ENCODE measurements around the gene UBE4B.
"Not testable (repeated sequence)": the region's sequence is repeated elsewhere in the genome, so short reads cannot be mapped to it uniquely, and the experiment has no call there.

Gene UBE4B

GRCh38 chr1:10179406-10180091 lies 146.8 kb downstream of the UBE4B start:
- DNase-seq: no peak

GRCh38 chr1:10181154-10181553 lies 148.4 kb downstream of the UBE4B start:
- no peak for DNase-seq

GRCh38 chr1:10185759-10186158 lies 153.0 kb downstream of the UBE4B start:
- no peak for DNase-seq

GRCh38 chr1:10186331-10187025 lies 153.7 kb downstream of the UBE4B start:
- DNase-seq: no peak

GRCh38 chr1:10187026-10187334 lies 154.2 kb downstream of the UBE4B start:
- DNase-seq: no peak

GRCh38 chr1:10188133-10188650 lies 155.4 kb downstream of the UBE4B start:
- DNase-seq: no peak

- DNase-seq: no peak
Measured at GRCh38 chr1:10189659-10190058, 156.9 kb downstream of the UBE4B start.

- no peak for DNase-seq
Measured at GRCh38 chr1:10192263-10192662, 159.5 kb downstream of the UBE4B start.

- no peak for DNase-seq
Measured at GRCh38 chr1:10193288-10193687, 160.5 kb downstream of the UBE4B start.

- DNase-seq: no peak
Measured at GRCh38 chr1:10195570-10195969, 162.8 kb downstream of the UBE4B start.

GRCh38 chr1:10196976-10197375 lies 164.2 kb downstream of the UBE4B start:
- DNase-seq: no peak

GRCh38 chr1:10200620-10201019 lies 167.9 kb downstream of the UBE4B start:
- DNase-seq: no peak

GRCh38 chr1:10204003-10204642 lies 171.4 kb downstream of the UBE4B start:
- DNase-seq: no peak

GRCh38 chr1:10205206-10205605 lies 172.4 kb downstream of the UBE4B start:
- DNase-seq: not testable (repeated sequence)

GRCh38 chr1:10207810-10208209 lies 175.1 kb downstream of the UBE4B start:
- no peak for DNase-seq

- peak; percentile 14 to 58 for DNase-seq
Measured at GRCh38 chr1:10208537-10208936, 175.8 kb downstream of the UBE4B start.

- DNase-seq: no peak
Measured at GRCh38 chr1:10209590-10209904, 176.8 kb downstream of the UBE4B start.

- peak; percentile 97 for DNase-seq
Measured at GRCh38 chr1:10209905-10210810, 177.4 kb downstream of the UBE4B start, which contains the start of gene KIF1B. Gene KIF1B (plus strand): TSS chr1:10210570. CDS start chr1:10232329, 21,759 bp downstream.

GRCh38 chr1:10210841-10211804 lies 178.4 kb downstream of the UBE4B start:
- DNase-seq: peak in 1 of 2 donors; percentile 26

GRCh38 chr1:10211805-10212410 lies 179.2 kb downstream of the UBE4B start:
- no peak for DNase-seq

- DNase-seq: no peak
Measured at GRCh38 chr1:10212476-10212875, 179.7 kb downstream of the UBE4B start.
